GM20431 (cell line): ENCODE measurements around the gene WWOX.

ENCODE experiments used
- in situ Hi-C: fragments of 300-500 bp; cut with MseI, MboI; formaldehyde crosslinking; loops from one replicate; pipeline ENCODE4 v1.15.0; 2020; ENCODE audit warnings: low sequenced_read_pairs; ENCODE audit not compliant: unreplicated experiment

The WWOX gene

GRCh38 chr16:78215222-78215621 is 115.8 kb downstream of the WWOX start:
- in situ Hi-C loops = no loop called here

- in situ Hi-C loops = no loop called here
Observed at GRCh38 chr16:78216166-78216745, 116.8 kb downstream of the WWOX start.

- in situ Hi-C loops = no loop called here
Observed at GRCh38 chr16:78217276-78217675, 117.8 kb downstream of the WWOX start.

GRCh38 chr16:78218279-78218678 is 118.8 kb downstream of the WWOX start:
- in situ Hi-C loops = no loop called here

- in situ Hi-C loops = no loop called here
Observed at GRCh38 chr16:78218856-78219651, 119.6 kb downstream of the WWOX start.

- in situ Hi-C loops = no loop called here
Observed at GRCh38 chr16:78220571-78220970, 121.1 kb downstream of the WWOX start.

GRCh38 chr16:78221892-78222291 is 122.4 kb downstream of the WWOX start:
- in situ Hi-C loops = no loop called here

GRCh38 chr16:78224342-78224741 is 124.9 kb downstream of the WWOX start:
- in situ Hi-C loops = no loop called here

- in situ Hi-C loops = no loop called here
Observed at GRCh38 chr16:78225919-78226318, 126.5 kb downstream of the WWOX start.

- in situ Hi-C loops = no loop called here
Observed at GRCh38 chr16:78227855-78228254, 128.4 kb downstream of the WWOX start.

GRCh38 chr16:78228704-78229103 is 129.2 kb downstream of the WWOX start:
- in situ Hi-C loops = no loop called here

GRCh38 chr16:78230832-78231231 is 131.4 kb downstream of the WWOX start:
- in situ Hi-C loops = loop anchor here (10.0 kb wide), 1 partner anchor 106 kb away; no protein-coding TSS in a partner anchor

GRCh38 chr16:78235168-78235800 is 135.8 kb downstream of the WWOX start:
- in situ Hi-C loops = loop anchor here (10.0 kb wide), 1 partner anchor 110 kb away; no protein-coding TSS in a partner anchor

GRCh38 chr16:78235876-78236275 is 136.4 kb downstream of the WWOX start:
- in situ Hi-C loops = loop anchor here (10.0 kb wide), 1 partner anchor 111 kb away; no protein-coding TSS in a partner anchor

GRCh38 chr16:78237841-78238240 is 138.4 kb downstream of the WWOX start:
- in situ Hi-C loops = loop anchor here (10.0 kb wide), 1 partner anchor 113 kb away; no protein-coding TSS in a partner anchor

- in situ Hi-C loops = no loop called here
Observed at GRCh38 chr16:78240459-78241222, 141.2 kb downstream of the WWOX start.

GRCh38 chr16:78242239-78242630 is 142.8 kb downstream of the WWOX start:
- in situ Hi-C loops = no loop called here

- in situ Hi-C loops = no loop called here
Observed at GRCh38 chr16:78244131-78244895, 144.9 kb downstream of the WWOX start.

GRCh38 chr16:78246559-78246958 is 147.1 kb downstream of the WWOX start:
- in situ Hi-C loops = no loop called here

- in situ Hi-C loops = no loop called here
Observed at GRCh38 chr16:78249056-78249455, 149.6 kb downstream of the WWOX start.
